Measurements from ENCODE around the gene KDM4C. TPM values are rescaled to one million over a fixed set of nuclear protein-coding genes. Genes with fewer than 3 reads are reported as not detected.

Gene KDM4C
- total RNA-seq, 1 donor from 2014 or later = 14.7 TPM

DNA sequence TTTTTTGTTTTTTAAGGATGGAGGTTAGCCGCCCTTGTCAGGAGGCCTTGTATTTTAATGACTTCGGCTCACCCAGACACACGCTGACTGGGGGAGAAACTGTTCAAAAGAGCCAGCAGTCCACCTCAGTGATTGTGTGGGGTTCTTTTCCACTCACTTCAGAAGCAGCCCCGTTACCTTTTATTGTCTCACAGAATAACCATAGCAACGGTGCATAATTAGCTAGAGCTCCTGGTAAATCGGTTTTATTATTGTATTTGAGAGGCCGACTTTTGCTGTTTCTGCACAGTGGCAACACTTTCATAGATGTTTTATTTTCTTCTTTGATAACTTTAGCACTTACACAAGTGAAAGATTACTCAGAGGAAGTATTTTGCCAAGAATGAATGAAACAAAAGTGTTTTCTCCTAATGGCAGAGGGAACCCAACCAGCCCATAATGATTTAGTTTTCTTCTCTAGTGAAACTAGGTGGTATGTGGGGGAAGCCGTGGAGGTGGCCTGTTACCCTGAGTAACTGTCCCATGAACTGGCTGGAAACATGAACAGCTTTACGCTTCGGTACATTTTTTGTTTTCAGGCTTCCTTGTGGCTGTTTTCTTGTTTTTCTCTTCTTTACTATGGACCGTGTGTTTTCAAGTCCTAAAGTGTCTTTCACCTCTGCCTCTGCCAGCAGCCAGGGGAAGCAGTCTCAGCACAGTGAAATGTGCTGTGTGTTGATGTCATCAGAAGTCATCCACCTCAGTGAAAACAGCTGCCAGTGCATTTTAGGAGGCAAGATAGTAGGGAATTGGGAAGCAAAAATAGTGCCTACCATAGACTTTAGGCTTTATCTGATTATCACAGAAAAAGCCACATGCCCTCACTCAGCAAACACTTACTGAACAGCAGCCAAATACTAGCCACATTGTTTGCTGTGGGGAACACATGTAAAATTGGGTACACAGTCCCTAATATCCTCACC lies 414.7 kb downstream of the KDM4C start:
- DNase-seq (ENCODE audit: low read depth) = no peak
- H3K4me3 ChIP-seq (ENCODE audit: low read depth, low read length) = no peak overlapping the region
- no peaks in the 10 kb centered on the region for H3K36me3 ChIP-seq (ENCODE audit: control insufficient read depth, insufficient read depth, low read length)
- no peak for TF ChIP-seq CTCF (IDR thresholded peaks at IDR 0.05; ENCODE audit: insufficient read depth, low read length, poor library complexity, severe bottlenecking)
- no peaks in the 10 kb centered on the region for H3K27me3 ChIP-seq (ENCODE audit: control insufficient read depth, insufficient read depth, low read length)

- DNase-seq (ENCODE audit: low read depth) = no peak
- Histone ChIP-seq H3K36me3 (ENCODE audit: control insufficient read depth, insufficient read depth, low read length) (no peaks in the 10 kb centered on the region), H3K4me3 (ENCODE audit: low read depth, low read length) (no peak overlapping the region), H3K27me3 (ENCODE audit: control insufficient read depth, insufficient read depth, low read length) (no peaks in the 10 kb centered on the region)
- no peak for TF ChIP-seq CTCF (IDR thresholded peaks at IDR 0.05; ENCODE audit: insufficient read depth, low read length, poor library complexity, severe bottlenecking)
Observed at GRCh38 chr9:7173139-7173538, 415.4 kb downstream of the KDM4C start.

- Histone ChIP-seq H3K4me3 (ENCODE audit: low read depth, low read length) (no peak overlapping the region), H3K36me3 (ENCODE audit: control insufficient read depth, insufficient read depth, low read length) (no peaks in the 10 kb centered on the region), H3K27me3 (ENCODE audit: control insufficient read depth, insufficient read depth, low read length) (no peaks in the 10 kb centered on the region)
- TF ChIP-seq CTCF (IDR thresholded peaks at IDR 0.05; ENCODE audit: insufficient read depth, low read length, poor library complexity, severe bottlenecking) = no peak
- DNase-seq (ENCODE audit: low read depth) = no peak
Observed at GRCh38 chr9:7174301-7174700, 416.5 kb downstream of the KDM4C start.

DNA sequence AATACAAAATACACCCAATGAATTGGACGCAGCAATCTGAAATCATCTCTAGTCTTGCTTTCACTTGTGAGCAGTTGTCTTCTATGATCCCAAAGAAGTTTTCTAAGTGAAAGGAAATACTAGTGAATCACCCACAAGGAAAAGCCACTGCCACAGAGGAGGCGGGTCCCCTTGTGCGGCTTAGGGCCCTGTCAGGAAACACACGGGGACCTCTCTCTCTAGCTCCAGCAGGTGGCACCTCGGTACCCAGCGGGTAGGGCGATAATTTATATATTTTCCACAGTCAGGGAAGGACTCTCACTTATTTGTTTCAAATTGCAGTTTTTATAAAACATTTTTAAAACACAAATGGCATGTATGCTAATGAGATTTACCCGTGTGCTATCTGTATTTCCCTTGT lies 417.1 kb downstream of the KDM4C start:
- TF ChIP-seq CTCF (IDR thresholded peaks at IDR 0.05; ENCODE audit: insufficient read depth, low read length, poor library complexity, severe bottlenecking) = no peak
- Histone ChIP-seq H3K36me3 (ENCODE audit: control insufficient read depth, insufficient read depth, low read length) (no peaks in the 10 kb centered on the region), H3K4me3 (ENCODE audit: low read depth, low read length) (no peak overlapping the region), H3K27me3 (ENCODE audit: control insufficient read depth, insufficient read depth, low read length) (no peaks in the 10 kb centered on the region)
- no peak for DNase-seq (ENCODE audit: low read depth)

DNA sequence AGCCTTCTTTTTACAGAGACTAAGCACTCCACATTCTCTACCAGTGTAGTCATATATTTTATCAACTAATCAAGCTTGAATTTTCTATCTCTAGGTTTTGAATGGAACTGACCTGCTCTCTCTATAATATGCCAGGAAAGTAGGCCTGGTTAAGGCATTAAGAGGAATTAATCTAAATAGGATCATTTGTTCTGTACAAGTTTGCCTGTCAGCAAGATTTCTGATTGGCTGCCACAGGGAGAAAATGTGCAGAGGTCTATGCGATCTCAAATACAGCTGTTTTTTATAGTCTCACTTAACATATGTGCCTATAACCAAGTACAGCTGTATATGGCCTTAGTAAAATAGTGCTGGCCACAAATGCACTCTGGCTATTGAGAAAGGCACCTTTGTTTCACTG lies 418.8 kb downstream of the KDM4C start:
- no peak overlapping the region for H3K4me3 ChIP-seq (ENCODE audit: low read depth, low read length)
- no peak for TF ChIP-seq CTCF (IDR thresholded peaks at IDR 0.05; ENCODE audit: insufficient read depth, low read length, poor library complexity, severe bottlenecking)
- no peaks in the 10 kb centered on the region for H3K36me3 ChIP-seq (ENCODE audit: control insufficient read depth, insufficient read depth, low read length)
- H3K27me3 ChIP-seq (ENCODE audit: control insufficient read depth, insufficient read depth, low read length) = no peaks in the 10 kb centered on the region
- DNase-seq (ENCODE audit: low read depth) = no peak

All from kidney epithelial cell (primary cell).